ENCODE results near the gene HTN1.
A peak's percentile ranks its signal among the peaks of the same experiment; 100 is the strongest.
"Not testable (repeated sequence)": the region's sequence is repeated elsewhere in the genome, so short reads cannot be mapped to it uniquely, and the experiment has no call there.

The HTN1 gene

DNA sequence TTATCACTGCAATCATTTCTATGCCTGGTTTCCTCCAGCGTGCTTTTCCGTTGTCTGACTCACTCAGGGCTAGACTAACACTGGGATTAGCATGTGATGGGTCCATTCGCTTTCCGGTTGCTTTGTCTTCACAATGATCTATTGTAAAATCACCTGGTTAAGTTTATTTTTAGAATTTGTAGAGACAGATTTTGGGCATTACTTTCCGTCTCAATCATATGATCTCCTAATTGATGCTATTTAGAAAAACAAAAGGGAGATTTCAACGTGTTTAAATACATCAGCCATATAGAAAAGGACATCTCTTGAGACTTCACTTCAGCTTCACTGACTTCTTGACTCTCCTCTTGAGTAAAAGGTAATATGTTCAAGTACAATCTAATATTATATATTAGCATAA is at the start of gene HTN1:
Gene HTN1, plus strand, starts transcription at position 301 of the 400 bp plus-strand sequence. CDS start 2,639 bp downstream, outside the sequence.
- H3K9ac ChIP-seq (ENCODE audit: low read depth, low read length, poor library complexity, severe bottlenecking); H4K20me1 ChIP-seq (ENCODE audit: insufficient read depth, low read length, poor library complexity, severe bottlenecking); H3K9me3 ChIP-seq (ENCODE audit: insufficient read depth, low read depth, low read length); H2AFZ ChIP-seq (ENCODE audit: low read length); H3K4me2 ChIP-seq (ENCODE audit: low read depth, low read length, poor library complexity, severe bottlenecking); H3K27me3 ChIP-seq (ENCODE audit: insufficient read depth, low read length, poor library complexity, severe bottlenecking); H3K4me1 ChIP-seq (ENCODE audit: insufficient read depth, low read length, poor library complexity, severe bottlenecking); H3K79me2 ChIP-seq (ENCODE audit: insufficient read depth, low read length); H3K4me3 ChIP-seq (ENCODE audit: low read length, poor library complexity, severe bottlenecking); H3K36me3 ChIP-seq (ENCODE audit: insufficient read depth, low read length); H3K9me2 ChIP-seq (replicated peaks; ENCODE audit: low read depth, low read length); H3F3A ChIP-seq (ENCODE audit: low read depth): not testable (repeated sequence)

DNA sequence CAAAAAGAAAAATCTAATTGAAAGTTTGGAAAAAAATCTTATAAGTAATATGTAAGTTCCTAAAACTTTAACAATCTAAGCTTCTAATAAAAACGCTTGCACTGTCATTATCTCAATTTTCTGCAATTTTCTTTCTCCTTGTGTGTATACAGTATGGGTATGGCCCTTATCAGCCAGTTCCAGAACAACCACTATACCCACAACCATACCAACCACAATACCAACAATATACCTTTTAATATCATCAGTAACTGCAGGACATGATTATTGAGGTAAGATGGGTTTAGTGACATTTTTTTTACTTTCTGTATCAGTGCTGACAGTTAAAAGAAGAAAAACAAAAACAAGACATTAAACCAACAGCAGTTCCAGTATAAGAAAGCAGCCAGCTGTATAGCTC is 49.5 kb upstream of the HTN1 start:
- Histone ChIP-seq H3K79me2 (ENCODE audit: insufficient read depth, low read length) (no peaks in the 10 kb centered on the region), H4K20me1 (ENCODE audit: insufficient read depth, low read length, poor library complexity, severe bottlenecking) (no peaks in the 10 kb centered on the region), H3K9me3 (ENCODE audit: insufficient read depth, low read depth, low read length) (no peaks in the 10 kb centered on the region)

DNA sequence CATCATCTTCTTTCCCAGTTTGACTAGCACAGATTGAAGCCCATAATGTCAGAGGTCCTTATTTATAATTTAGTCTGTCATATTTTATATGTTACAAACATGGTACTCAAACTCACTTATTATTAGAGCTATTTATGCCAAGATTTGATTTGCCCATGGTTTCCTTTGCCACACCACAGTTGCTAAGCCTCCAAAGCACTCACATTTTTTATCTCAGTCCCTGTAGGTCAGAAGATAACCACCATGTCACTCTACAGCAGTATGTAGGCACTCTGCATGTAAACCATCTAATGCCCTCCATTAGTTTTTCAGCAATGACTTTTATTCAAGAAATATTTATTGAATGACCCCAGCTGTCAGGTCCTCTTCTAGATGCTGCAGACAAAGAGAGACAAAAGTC is 47.7 kb upstream of the HTN1 start:
- no peaks in the 10 kb centered on the region for H3K79me2 ChIP-seq (ENCODE audit: insufficient read depth, low read length)
- H3K9me2 ChIP-seq (replicated peaks; ENCODE audit: low read depth, low read length) = no peaks in the 10 kb centered on the region
- H3K9me3 ChIP-seq (ENCODE audit: insufficient read depth, low read depth, low read length) = no peaks in the 10 kb centered on the region
- H4K20me1 ChIP-seq (ENCODE audit: insufficient read depth, low read length, poor library complexity, severe bottlenecking) = no peaks in the 10 kb centered on the region
- H3K27me3 ChIP-seq (ENCODE audit: insufficient read depth, low read length, poor library complexity, severe bottlenecking) = no peaks in the 10 kb centered on the region
- no peak overlapping the region for H3K4me3 ChIP-seq (ENCODE audit: low read length, poor library complexity, severe bottlenecking)
- no peak overlapping the region for H2AFZ ChIP-seq (ENCODE audit: low read length)
- no peak overlapping the region for H3K4me2 ChIP-seq (ENCODE audit: low read depth, low read length, poor library complexity, severe bottlenecking)
- no peaks in the 10 kb centered on the region for H3K4me1 ChIP-seq (ENCODE audit: insufficient read depth, low read length, poor library complexity, severe bottlenecking)
- H3F3A ChIP-seq (ENCODE audit: low read depth) = no peaks in the 10 kb centered on the region
- no peak overlapping the region for H3K9ac ChIP-seq (ENCODE audit: low read depth, low read length, poor library complexity, severe bottlenecking)
- TF ChIP-seq, protein P1, sequence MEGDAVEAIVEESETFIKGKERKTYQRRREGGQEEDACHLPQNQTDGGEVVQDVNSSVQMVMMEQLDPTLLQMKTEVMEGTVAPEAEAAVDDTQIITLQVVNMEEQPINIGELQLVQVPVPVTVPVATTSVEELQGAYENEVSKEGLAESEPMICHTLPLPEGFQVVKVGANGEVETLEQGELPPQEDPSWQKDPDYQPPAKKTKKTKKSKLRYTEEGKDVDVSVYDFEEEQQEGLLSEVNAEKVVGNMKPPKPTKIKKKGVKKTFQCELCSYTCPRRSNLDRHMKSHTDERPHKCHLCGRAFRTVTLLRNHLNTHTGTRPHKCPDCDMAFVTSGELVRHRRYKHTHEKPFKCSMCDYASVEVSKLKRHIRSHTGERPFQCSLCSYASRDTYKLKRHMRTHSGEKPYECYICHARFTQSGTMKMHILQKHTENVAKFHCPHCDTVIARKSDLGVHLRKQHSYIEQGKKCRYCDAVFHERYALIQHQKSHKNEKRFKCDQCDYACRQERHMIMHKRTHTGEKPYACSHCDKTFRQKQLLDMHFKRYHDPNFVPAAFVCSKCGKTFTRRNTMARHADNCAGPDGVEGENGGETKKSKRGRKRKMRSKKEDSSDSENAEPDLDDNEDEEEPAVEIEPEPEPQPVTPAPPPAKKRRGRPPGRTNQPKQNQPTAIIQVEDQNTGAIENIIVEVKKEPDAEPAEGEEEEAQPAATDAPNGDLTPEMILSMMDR (conservative IDR thresholded peaks at IDR 0.05; ENCODE audit: low read length) = no peak
- no peak for TF ChIP-seq EZH2phosphoT487 (IDR thresholded peaks at IDR 0.05; ENCODE audit: borderline replicate concordance)
- no peaks in the 10 kb centered on the region for H3K36me3 ChIP-seq (ENCODE audit: insufficient read depth, low read length)

More for the DNA sequence above, 49.5 kb upstream of the HTN1 start:
- Histone ChIP-seq H3K4me1 (ENCODE audit: insufficient read depth, low read length, poor library complexity, severe bottlenecking) (no peaks in the 10 kb centered on the region), H3F3A (ENCODE audit: low read depth) (no peaks in the 10 kb centered on the region), H3K27me3 (ENCODE audit: insufficient read depth, low read length, poor library complexity, severe bottlenecking) (no peaks in the 10 kb centered on the region), H3K36me3 (ENCODE audit: insufficient read depth, low read length) (no peaks in the 10 kb centered on the region), H3K4me2 (ENCODE audit: low read depth, low read length, poor library complexity, severe bottlenecking) (no peak overlapping the region), H3K4me3 (ENCODE audit: low read length, poor library complexity, severe bottlenecking) (no peak overlapping the region), H3K9ac (ENCODE audit: low read depth, low read length, poor library complexity, severe bottlenecking) (no peak overlapping the region), H2AFZ (ENCODE audit: low read length) (no peak overlapping the region), H3K9me2 (replicated peaks; ENCODE audit: low read depth, low read length) (no peaks in the 10 kb centered on the region)
- peak; percentile 13; the same call in 1 of the 2 replicates for TF ChIP-seq EZH2phosphoT487 (IDR thresholded peaks at IDR 0.05; ENCODE audit: borderline replicate concordance)
- TF ChIP-seq, protein P1 (conservative IDR thresholded peaks at IDR 0.05; ENCODE audit: low read length) = no peak

DNA sequence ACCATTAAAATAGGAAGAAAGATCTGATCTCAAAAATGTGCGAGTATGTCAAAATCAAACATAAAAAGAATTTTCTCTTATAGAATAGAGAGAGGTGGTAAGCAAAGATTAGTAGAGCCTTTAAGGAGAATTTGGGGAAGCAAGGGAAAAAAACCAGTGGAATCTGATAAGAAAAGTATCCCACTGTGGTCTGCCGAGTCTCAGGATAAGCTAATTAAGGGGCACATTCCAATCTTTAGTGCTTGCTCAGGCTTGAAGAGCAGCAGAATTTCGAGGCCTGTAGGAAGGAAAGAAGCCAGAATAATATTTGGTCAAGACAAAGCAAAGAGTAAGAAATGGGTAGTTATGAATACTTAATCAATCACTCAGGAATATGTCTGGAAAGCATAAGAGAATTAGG is 41.5 kb upstream of the HTN1 start:
- Histone ChIP-seq H4K20me1 (ENCODE audit: insufficient read depth, low read length, poor library complexity, severe bottlenecking) (no peaks in the 10 kb centered on the region), H3K9me2 (replicated peaks; ENCODE audit: low read depth, low read length) (no peaks in the 10 kb centered on the region), H3K27me3 (ENCODE audit: insufficient read depth, low read length, poor library complexity, severe bottlenecking) (no peaks in the 10 kb centered on the region), H3K9me3 (ENCODE audit: insufficient read depth, low read depth, low read length) (no peaks in the 10 kb centered on the region), H3K4me1 (ENCODE audit: insufficient read depth, low read length, poor library complexity, severe bottlenecking) (no peaks in the 10 kb centered on the region), H3K9ac (ENCODE audit: low read depth, low read length, poor library complexity, severe bottlenecking) (no peak overlapping the region), H3K4me2 (ENCODE audit: low read depth, low read length, poor library complexity, severe bottlenecking) (no peak overlapping the region), H3K4me3 (ENCODE audit: low read length, poor library complexity, severe bottlenecking) (no peak overlapping the region), H3F3A (ENCODE audit: low read depth) (no peaks in the 10 kb centered on the region), H3K79me2 (ENCODE audit: insufficient read depth, low read length) (no peaks in the 10 kb centered on the region), H2AFZ (ENCODE audit: low read length) (no peak overlapping the region), H3K36me3 (ENCODE audit: insufficient read depth, low read length) (no peaks in the 10 kb centered on the region)
- TF ChIP-seq, protein P1 (conservative IDR thresholded peaks at IDR 0.05; ENCODE audit: low read length) = no peak

DNA sequence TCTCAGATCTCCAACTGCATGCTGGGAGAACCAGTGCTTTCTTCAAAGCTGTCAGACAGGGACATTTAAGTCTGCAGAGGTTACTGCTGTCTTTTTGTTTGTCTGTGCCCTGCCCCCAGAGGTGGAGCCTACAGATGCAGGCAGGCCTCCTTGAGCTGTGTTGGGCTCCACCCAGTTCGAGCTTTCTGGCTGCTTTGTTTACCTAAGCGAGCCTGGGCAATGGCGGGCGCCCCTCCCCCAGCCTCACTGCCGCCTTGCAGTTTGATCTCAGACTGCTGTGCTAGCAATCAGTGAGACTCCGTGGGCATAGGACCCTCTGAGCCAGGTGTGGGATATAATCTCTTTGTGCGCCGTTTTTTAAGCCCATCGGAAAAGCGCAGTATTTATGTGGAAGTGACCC is 31.2 kb upstream of the HTN1 start:
- H3K9me2 ChIP-seq (replicated peaks; ENCODE audit: low read depth, low read length); H3K79me2 ChIP-seq (ENCODE audit: insufficient read depth, low read length); H3K36me3 ChIP-seq (ENCODE audit: insufficient read depth, low read length); H3K4me3 ChIP-seq (ENCODE audit: low read length, poor library complexity, severe bottlenecking); H3K9me3 ChIP-seq (ENCODE audit: insufficient read depth, low read depth, low read length); H3K27me3 ChIP-seq (ENCODE audit: insufficient read depth, low read length, poor library complexity, severe bottlenecking); H3F3A ChIP-seq (ENCODE audit: low read depth); H3K9ac ChIP-seq (ENCODE audit: low read depth, low read length, poor library complexity, severe bottlenecking); H2AFZ ChIP-seq (ENCODE audit: low read length); H3K4me2 ChIP-seq (ENCODE audit: low read depth, low read length, poor library complexity, severe bottlenecking); H3K4me1 ChIP-seq (ENCODE audit: insufficient read depth, low read length, poor library complexity, severe bottlenecking); H4K20me1 ChIP-seq (ENCODE audit: insufficient read depth, low read length, poor library complexity, severe bottlenecking): not testable (repeated sequence)
